ENCODE results near the gene SLC6A1.

Gene SLC6A1

DNA sequence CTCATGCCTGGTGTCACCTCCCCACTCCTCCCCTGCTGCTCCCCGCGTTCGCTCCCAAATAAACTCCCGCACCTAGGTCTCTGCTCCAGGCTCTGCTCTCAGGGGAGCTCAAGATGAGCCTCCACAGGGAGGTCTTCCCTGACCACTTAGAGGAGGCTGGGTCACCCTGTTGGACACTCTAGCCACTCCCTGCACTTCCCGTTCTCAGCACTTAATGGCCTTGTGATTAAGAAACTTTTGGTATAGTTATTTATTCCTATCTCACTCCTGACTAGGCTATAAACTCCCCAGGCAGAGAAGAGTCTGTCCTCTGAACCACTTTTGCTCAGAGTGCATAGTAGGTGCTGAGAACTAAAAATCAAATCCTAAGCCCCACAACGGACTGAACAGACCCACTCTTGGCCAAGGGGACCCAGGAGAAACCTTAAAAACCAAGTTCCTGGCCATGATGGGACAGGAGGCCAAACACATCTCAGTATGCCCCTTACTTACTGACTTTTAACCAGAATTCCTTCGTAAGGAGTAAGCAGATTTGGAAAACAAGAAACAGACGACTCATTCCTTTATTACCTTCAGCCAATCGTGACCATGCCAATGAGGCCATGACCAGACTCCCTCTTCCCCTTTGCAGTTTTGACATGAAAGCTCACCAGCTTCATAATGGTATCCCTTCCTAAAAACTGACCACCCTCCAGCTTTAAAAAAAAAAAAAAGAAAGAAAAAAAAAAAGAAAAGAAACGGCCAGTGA lies 92.7 kb downstream of the SLC6A1 start:
- TF ChIP-seq ZNF274 (IDR thresholded peaks at IDR 0.05; ENCODE audit: low read depth, low read length) = no peak
- no peak overlapping the region for H3K4me3 ChIP-seq (ENCODE audit: low read length)

DNA sequence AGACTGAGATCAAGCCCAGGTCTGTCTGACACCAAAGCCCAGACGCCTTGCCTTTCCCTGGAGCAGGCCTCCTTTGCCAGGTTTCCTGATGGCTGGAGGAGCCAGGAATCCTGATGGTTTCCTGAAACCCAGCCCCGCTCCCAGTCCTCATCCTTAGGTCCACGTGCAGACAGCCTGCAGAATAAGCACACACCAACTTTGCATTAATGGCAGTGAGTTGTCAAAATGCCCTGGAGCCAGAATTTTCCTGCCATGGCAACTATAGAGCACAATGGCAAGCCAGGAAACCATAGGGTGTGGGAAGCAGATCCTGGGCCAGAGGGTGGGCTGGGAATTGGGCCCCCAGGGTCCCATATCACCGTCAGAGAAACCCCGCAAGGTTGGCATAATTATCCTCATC lies 94.3 kb downstream of the SLC6A1 start:
- no peak for TF ChIP-seq ZNF274 (IDR thresholded peaks at IDR 0.05; ENCODE audit: low read depth, low read length)
- H3K4me3 ChIP-seq (ENCODE audit: low read length) = no peak overlapping the region

DNA sequence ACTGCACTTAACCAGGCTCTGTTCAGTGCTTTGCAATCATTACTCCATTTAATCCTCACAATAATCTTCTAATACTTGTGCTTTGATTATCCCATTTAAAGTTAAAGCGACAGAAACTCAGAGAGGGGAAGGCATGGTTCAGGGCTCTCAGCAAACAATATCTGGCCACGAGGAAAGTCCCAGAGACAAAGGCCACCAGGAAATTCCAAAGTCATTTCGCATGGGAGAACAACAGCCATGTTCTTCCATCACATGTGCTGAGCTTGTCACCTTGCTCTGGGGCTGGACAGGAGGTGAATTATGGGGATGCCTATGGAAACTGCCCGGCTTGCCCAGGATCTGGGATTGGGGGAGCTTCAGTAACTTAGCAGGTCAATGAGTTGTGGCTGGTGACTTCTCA lies 95.5 kb downstream of the SLC6A1 start:
- no peak for TF ChIP-seq ZNF274 (IDR thresholded peaks at IDR 0.05; ENCODE audit: low read depth, low read length)
- no peak overlapping the region for H3K4me3 ChIP-seq (ENCODE audit: low read length)

DNA sequence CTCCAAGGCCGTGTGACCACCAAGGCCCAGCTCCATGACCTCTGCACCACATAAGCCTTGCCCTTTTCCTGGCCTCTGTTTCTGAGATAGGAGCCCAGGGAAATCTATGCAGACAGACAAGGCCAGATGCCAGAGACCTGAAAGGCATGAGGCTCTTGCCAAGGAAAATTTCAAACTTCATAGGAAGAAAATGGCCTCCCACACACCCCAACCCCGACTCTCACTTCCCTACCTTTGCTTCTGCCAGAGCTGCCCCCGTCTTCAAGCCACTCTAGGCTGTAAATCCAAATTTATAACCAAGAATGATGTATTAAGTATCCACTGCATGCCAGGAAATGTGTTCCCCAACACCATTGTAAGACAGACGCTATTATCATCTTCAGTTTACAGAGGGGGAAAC lies 96.3 kb downstream of the SLC6A1 start:
- no peak for TF ChIP-seq ZNF274 (IDR thresholded peaks at IDR 0.05; ENCODE audit: low read depth, low read length)
- H3K4me3 ChIP-seq (ENCODE audit: low read length) = no peak overlapping the region
